ENCODE data around the gene TLR2.

Gene TLR2

DNA sequence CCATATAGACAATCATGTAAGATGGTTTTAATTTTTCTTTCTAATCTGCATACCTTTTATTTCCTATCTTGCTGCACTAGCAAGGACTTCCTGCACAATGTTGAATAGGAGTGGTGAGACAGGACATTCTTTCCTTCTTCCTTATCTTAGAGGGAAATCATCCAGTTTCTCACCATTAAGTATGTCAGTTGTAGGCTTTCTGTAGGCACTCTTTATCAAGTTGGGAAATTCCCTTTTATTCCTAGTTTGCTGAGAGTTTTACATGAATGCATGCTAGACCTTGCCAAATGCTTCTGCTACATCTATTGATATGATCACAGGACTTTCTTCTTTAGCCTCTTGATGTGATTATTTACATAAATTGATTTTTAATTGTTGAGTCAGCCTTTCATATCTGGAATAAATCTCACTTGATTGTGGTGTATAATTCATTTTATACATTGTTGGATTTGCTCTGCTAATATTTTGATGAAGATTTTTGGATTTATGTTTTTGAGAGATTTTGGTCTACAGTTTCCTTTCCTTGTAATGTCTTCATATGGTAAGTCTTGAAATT, 51.9 kb downstream of the TLR2 start:
- Histone ChIP-seq H3K36me3 (ENCODE audit: insufficient read depth, low read depth, low read length) (no peaks in the 10 kb centered on the region), H3K27me3 (ENCODE audit: insufficient read depth, low read length) (no peaks in the 10 kb centered on the region), H3K27ac (ENCODE audit: low read length) (no peak overlapping the region), H3K4me1 (ENCODE audit: insufficient read depth, low read length) (no peaks in the 10 kb centered on the region), H3K9me3 (ENCODE audit: insufficient read depth, low read depth, low read length) (peaks cover 5% of the 10 kb centered on the region; the same call in 1 of the 2 replicates), H3K9ac (ENCODE audit: low read depth, low read length) (no peak overlapping the region), H3K4me3 (ENCODE audit: low read length) (no peak overlapping the region)

DNA sequence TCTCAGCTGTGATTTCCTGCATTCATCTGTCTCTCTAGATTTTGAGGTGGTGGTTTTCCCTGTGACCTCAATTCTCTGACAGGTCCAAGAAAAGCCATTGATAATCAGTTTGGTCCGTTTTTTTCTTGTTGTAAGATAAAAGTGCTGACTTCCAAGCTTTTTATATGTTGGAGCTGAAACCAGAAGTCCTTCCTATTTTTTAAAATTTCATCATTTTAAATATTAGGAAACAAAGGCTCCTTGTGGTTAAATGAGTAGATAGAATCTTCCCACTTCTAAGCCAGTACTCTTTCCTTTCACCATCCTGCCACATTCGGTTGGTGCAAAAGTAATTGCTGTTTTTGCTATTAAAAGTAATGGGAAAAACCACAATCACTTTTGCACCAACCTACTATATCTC, 57.5 kb downstream of the TLR2 start:
- Histone ChIP-seq H3K9me3 (ENCODE audit: insufficient read depth, low read depth, low read length) (peaks cover 7% of the 10 kb centered on the region; the same call in 1 of the 2 replicates), H3K9ac (ENCODE audit: low read depth, low read length) (no peak overlapping the region), H3K36me3 (ENCODE audit: insufficient read depth, low read depth, low read length) (peaks cover 12% of the 10 kb centered on the region; the same call in 1 of the 2 replicates), H3K27ac (ENCODE audit: low read length) (no peak overlapping the region), H3K4me3 (ENCODE audit: low read length) (no peak overlapping the region), H3K27me3 (ENCODE audit: insufficient read depth, low read length) (no peaks in the 10 kb centered on the region), H3K4me1 (ENCODE audit: insufficient read depth, low read length) (no peaks in the 10 kb centered on the region)

DNA sequence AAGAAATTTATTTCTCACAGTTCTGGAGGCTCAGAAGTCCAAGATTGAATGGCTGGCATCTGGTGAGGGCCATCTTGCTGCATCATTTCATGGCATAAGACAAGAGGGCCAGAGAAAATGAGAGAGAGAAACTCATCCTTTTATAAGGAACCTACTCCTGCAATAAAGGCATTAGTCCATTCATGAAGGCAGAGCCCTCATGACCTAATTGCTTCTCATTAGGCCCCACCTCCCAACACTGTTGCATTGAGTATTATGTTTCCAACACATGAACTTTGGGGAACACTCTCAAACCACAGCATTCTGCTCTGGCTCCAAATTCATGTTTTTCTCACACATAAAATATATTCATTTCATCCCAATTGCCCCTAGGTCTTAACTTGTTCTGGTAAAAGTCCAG, 61.6 kb downstream of the TLR2 start:
- H3K4me1 ChIP-seq (ENCODE audit: insufficient read depth, low read length): no peaks in the 10 kb centered on the region
- no peak overlapping the region for H3K27ac ChIP-seq (ENCODE audit: low read length)
- H3K27me3 ChIP-seq (ENCODE audit: insufficient read depth, low read length): no peaks in the 10 kb centered on the region
- H3K36me3 ChIP-seq (ENCODE audit: insufficient read depth, low read depth, low read length): peaks cover 12% of the 10 kb centered on the region; the same call in 1 of the 2 replicates
- H3K9me3 ChIP-seq (ENCODE audit: insufficient read depth, low read depth, low read length): peaks cover 6% of the 10 kb centered on the region; the same call in 1 of the 2 replicates
- H3K9ac ChIP-seq (ENCODE audit: low read depth, low read length): no peak overlapping the region
- no peak overlapping the region for H3K4me3 ChIP-seq (ENCODE audit: low read length)

DNA sequence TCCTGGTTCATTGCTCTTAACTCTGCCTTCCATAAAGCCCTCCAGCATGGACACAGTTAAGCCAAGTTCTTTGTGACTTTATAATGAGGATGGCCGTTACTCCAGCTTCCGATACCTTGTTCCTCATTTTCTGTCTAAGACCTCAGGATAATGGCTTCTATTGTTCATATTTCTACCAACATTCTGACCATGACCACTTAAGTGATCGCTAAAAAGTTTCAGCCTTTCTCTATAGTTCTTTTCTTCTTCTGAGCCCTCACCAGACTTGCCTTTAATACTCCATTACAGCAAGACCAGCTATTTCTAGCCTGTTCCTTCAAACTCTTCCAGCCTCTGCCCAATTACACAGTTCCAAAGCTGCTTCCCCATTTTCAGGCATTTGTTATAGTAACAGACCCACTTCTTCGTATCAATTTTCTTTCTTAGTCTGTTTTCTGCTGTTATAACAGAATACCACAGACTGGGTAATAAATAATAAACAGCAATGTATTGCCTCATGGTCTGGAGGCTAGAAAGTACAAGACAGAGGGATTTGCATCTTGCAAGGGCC, 63.4 kb downstream of the TLR2 start:
- Histone ChIP-seq H3K4me1 (ENCODE audit: insufficient read depth, low read length) (no peaks in the 10 kb centered on the region), H3K27ac (ENCODE audit: low read length) (no peak overlapping the region)

DNA sequence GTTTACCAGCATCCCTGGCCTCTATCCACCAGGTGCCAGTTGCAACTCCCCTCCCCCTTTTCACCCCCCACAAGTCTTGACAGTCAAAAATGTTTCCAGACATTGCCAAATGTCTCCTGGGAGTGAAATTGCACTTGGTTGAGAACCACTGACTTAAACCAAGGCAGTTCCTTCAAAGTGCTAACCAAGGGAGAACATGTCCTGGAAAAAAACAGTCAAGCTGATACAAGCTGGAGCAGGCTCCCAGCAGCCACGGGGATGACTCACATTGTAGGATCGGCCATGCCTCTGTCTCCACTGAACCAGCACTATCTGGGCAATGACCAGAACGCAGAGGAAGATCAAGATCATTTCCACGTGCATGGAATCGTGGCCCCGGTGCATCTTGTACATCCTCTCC, 64.3 kb downstream of the TLR2 start:
- Histone ChIP-seq H3K9me3 (ENCODE audit: insufficient read depth, low read depth, low read length) (no peaks in the 10 kb centered on the region), H3K27ac (ENCODE audit: low read length) (no peak overlapping the region), H3K27me3 (ENCODE audit: insufficient read depth, low read length) (no peaks in the 10 kb centered on the region), H3K9ac (ENCODE audit: low read depth, low read length) (no peak overlapping the region), H3K36me3 (ENCODE audit: insufficient read depth, low read depth, low read length) (peaks cover 12% of the 10 kb centered on the region; the same call in 1 of the 2 replicates), H3K4me1 (ENCODE audit: insufficient read depth, low read length) (no peaks in the 10 kb centered on the region), H3K4me3 (ENCODE audit: low read length) (no peak overlapping the region)

More for the DNA sequence above, 63.4 kb downstream of the TLR2 start:
- Histone ChIP-seq H3K4me3 (ENCODE audit: low read length) (no peak overlapping the region), H3K27me3 (ENCODE audit: insufficient read depth, low read length) (no peaks in the 10 kb centered on the region), H3K9ac (ENCODE audit: low read depth, low read length) (no peak overlapping the region), H3K36me3 (ENCODE audit: insufficient read depth, low read depth, low read length) (peaks cover 12% of the 10 kb centered on the region; the same call in 1 of the 2 replicates), H3K9me3 (ENCODE audit: insufficient read depth, low read depth, low read length) (no peaks in the 10 kb centered on the region)

DNA sequence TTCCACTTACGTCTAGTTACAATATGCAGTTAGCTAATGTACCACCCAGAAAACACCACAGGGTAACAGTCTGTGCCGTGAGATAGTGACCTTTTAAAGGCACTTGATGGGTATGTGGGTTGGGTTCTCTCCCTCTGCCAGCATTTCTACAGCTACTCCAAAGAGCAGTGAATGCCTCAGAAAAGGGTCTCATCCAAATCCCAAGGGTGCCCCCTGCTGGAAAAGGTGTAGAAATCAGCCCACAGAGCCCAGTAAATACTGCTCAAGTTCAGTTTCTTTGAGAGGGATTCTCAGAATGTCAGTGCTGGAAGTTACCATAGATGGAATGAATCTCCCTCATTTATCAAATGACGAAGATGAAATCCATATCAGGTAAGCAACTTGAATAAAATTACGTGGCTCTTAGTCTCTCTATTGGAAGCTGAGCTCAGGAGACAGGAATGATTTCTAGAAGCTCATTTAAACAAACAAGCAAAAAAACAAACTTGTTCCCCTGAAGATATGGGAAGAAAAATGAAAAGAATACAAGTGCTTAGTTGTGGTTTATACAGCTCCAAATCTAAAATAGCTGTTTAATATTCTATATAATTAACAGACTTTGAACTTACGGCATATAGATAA, 66.2 kb downstream of the TLR2 start:
- Histone ChIP-seq H3K9me3 (ENCODE audit: insufficient read depth, low read depth, low read length) (no peaks in the 10 kb centered on the region), H3K27ac (ENCODE audit: low read length) (no peak overlapping the region), H3K4me3 (ENCODE audit: low read length) (no peak overlapping the region), H3K9ac (ENCODE audit: low read depth, low read length) (no peak overlapping the region), H3K4me1 (ENCODE audit: insufficient read depth, low read length) (no peaks in the 10 kb centered on the region), H3K27me3 (ENCODE audit: insufficient read depth, low read length) (no peaks in the 10 kb centered on the region), H3K36me3 (ENCODE audit: insufficient read depth, low read depth, low read length) (peaks cover 7% of the 10 kb centered on the region; the same call in 1 of the 2 replicates)

DNA sequence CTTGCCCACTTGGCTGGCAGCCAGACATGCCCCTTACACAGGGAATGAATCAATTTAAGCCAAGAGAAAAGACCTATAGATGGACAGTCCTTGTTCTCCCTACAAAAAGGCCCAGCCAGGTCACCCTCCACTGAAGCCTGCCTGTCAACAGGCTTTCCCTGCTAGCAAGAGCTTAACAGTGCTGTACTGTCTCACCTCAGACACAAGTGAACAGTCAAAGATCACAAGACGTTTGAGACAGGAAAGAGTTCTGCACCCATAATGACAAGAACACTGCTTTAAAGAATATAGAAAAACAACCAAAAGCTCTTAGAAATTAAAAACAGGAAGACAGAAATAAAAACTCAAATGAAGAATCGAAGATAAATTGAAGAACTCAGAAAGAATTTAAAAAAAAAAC, 71.1 kb downstream of the TLR2 start:
- Histone ChIP-seq H3K27ac (ENCODE audit: low read length) (no peak overlapping the region), H3K9me3 (ENCODE audit: insufficient read depth, low read depth, low read length) (no peaks in the 10 kb centered on the region), H3K27me3 (ENCODE audit: insufficient read depth, low read length) (peaks cover 7% of the 10 kb centered on the region), H3K4me3 (ENCODE audit: low read length) (no peak overlapping the region), H3K36me3 (ENCODE audit: insufficient read depth, low read depth, low read length) (no peaks in the 10 kb centered on the region), H3K4me1 (ENCODE audit: insufficient read depth, low read length) (peaks cover 17% of the 10 kb centered on the region), H3K9ac (ENCODE audit: low read depth, low read length) (no peak overlapping the region)
